Osteocyte (in vitro differentiated cells): ENCODE data around the gene ZNF549. TPM values are rescaled to one million over a fixed set of nuclear protein-coding genes. Genes with fewer than 3 reads are reported as not detected.

Experiments
- DNase-seq: peaks from one replicate; pipeline ENCODE4 v3.0.0; 2021; ENCODE audit warnings: mixed read lengths; ENCODE audit not compliant: unreplicated experiment; ENCODE audit errors: extremely low spot score
- H3K27ac Mint-ChIP-seq: one replicate; pipeline ENCODE4 v1.8.0; 2021; ENCODE audit warnings: mild to moderate bottlenecking, mixed read lengths; ENCODE audit not compliant: unreplicated experiment
- H3K27me3 Mint-ChIP-seq: one replicate; pipeline ENCODE4 v1.8.0; 2021; ENCODE audit warnings: mixed read lengths; ENCODE audit not compliant: unreplicated experiment
- H3K36me3 Mint-ChIP-seq: one replicate; pipeline ENCODE4 v1.8.0; 2021; ENCODE audit warnings: mixed read lengths; ENCODE audit not compliant: unreplicated experiment
- H3K4me1 Mint-ChIP-seq: one replicate; pipeline ENCODE4 v1.8.0; 2021; ENCODE audit warnings: mixed read lengths; ENCODE audit not compliant: unreplicated experiment
- H3K4me3 Mint-ChIP-seq: one replicate; pipeline ENCODE4 v1.8.0; 2021; ENCODE audit warnings: mild to moderate bottlenecking, moderate library complexity, mixed read lengths; ENCODE audit not compliant: unreplicated experiment
- H3K9me3 Mint-ChIP-seq: one replicate; pipeline ENCODE4 v1.8.0; 2021; ENCODE audit warnings: mixed read lengths; ENCODE audit not compliant: unreplicated experiment
- CTCF ChIP-seq: fragments of 200-600 bp; sonication (generic); IDR thresholded peaks from 2 replicates; pipeline ENCODE4 v1.5.0; 2021; ENCODE audit warnings: antibody characterized with exemption, mild to moderate bottlenecking, moderate library complexity
- total RNA-seq: library from RNA; stranded (reverse); gene quantifications from 2 replicates; pipeline ENCODE4 v1.2.1, GENCODE V29; 2021

The ZNF549 gene
- total RNA-seq, 1 donor from 2014 or later, result 7.3 TPM

GRCh38 chr19:57572415-57572947, 45.3 kb downstream of the ZNF549 start:
- H3K4me1 Mint-ChIP-seq, result peaks cover 3% of the 10 kb centered on the region
- H3K4me3 Mint-ChIP-seq, result no peak overlapping the region
- no peaks in the 10 kb centered on the region for H3K27me3 Mint-ChIP-seq
- H3K9me3 Mint-ChIP-seq, result peaks cover 62% of the 10 kb centered on the region
- DNase-seq, result no peak
- H3K36me3 Mint-ChIP-seq, result peaks cover 63% of the 10 kb centered on the region
- H3K27ac Mint-ChIP-seq, result no peak overlapping the region
- TF ChIP-seq CTCF, result no peak

- peaks cover 61% of the 10 kb centered on the region for H3K36me3 Mint-ChIP-seq
- H3K27ac Mint-ChIP-seq, result no peak overlapping the region
- H3K27me3 Mint-ChIP-seq, result no peaks in the 10 kb centered on the region
- TF ChIP-seq CTCF, result no peak
- DNase-seq, result no peak
- peaks cover 13% of the 10 kb centered on the region for H3K4me1 Mint-ChIP-seq
- H3K4me3 Mint-ChIP-seq, result peak overlapping the region; percentile 49
- peaks cover 45% of the 10 kb centered on the region for H3K9me3 Mint-ChIP-seq
Observed at GRCh38 chr19:57576661-57577060, 49.5 kb downstream of the ZNF549 start.

GRCh38 chr19:57578487-57579205, 51.5 kb downstream of the ZNF549 start, which contains the start of gene ZNF416:
ZNF416 (minus strand) TSS chr19:57578911; CDS start chr19:57578704, 207 bp downstream.
- H3K4me3 Mint-ChIP-seq, result peak within 1 kb of the TSS; percentile 77
- peak; percentile 38 for TF ChIP-seq CTCF
- H3K36me3 Mint-ChIP-seq, result peaks cover 43% of the 10 kb centered on the region
- no peaks in the 10 kb centered on the region for H3K27me3 Mint-ChIP-seq
- peak; percentile 97 for DNase-seq
- H3K27ac Mint-ChIP-seq, result peak within 1 kb of the TSS; percentile 90
- H3K9me3 Mint-ChIP-seq, result peaks cover 47% of the 10 kb centered on the region
- peaks cover 14% of the 10 kb centered on the region for H3K4me1 Mint-ChIP-seq

- H3K27me3 Mint-ChIP-seq, result no peaks in the 10 kb centered on the region
- peak overlapping the region; percentile 85 for H3K4me3 Mint-ChIP-seq
- DNase-seq, result no peak
- H3K9me3 Mint-ChIP-seq, result peaks cover 38% of the 10 kb centered on the region
- no peak for TF ChIP-seq CTCF
- no peak overlapping the region for H3K27ac Mint-ChIP-seq
- peaks cover 31% of the 10 kb centered on the region for H3K36me3 Mint-ChIP-seq
- peaks cover 14% of the 10 kb centered on the region for H3K4me1 Mint-ChIP-seq
Observed at GRCh38 chr19:57583104-57583520, 56.0 kb downstream of the ZNF549 start.
